Psoas muscle (tissue), 8 donors: ENCODE data around the gene MIB1. TPM values are rescaled to one million over a fixed set of nuclear protein-coding genes. Genes with fewer than 3 reads are reported as not detected.

Experiments used
- ATAC-seq, 4 donors: fragments of 200-7000 bp; cut with Tn5 transposase; one replicate each; pipeline ENCODE4 v1.9.1; 2020; ENCODE audit warnings: moderate library complexity in 3 of 4, mild to moderate bottlenecking in 2 of 4
- DNase-seq, 2 donors: peaks; one replicate each; pipeline ENCODE4 v3.0.0-alpha.2; 2020
- H3K27ac ChIP-seq: fragments of 200-600 bp; one replicate; pipeline ENCODE4 v1.8.0; 2022
- H3K27me3 ChIP-seq, 3 donors: fragments of 200-600 bp in 1 of 3; one replicate each; pipeline versions ENCODE4 v1.6.1 to v1.8.0; 2013 to 2022; ENCODE audit warnings: low read length in 2 of 3, mild to moderate bottlenecking in 2 of 3, moderate library complexity in 1 of 3; ENCODE audit not compliant: insufficient read depth in 3 of 3
- H3K36me3 ChIP-seq, 2 donors: fragments of 200-600 bp in 1 of 2; one replicate each; pipeline versions ENCODE4 v1.6.1 to v1.8.0; 2013 to 2022; ENCODE audit warnings: low read depth in 1 of 2, mild to moderate bottlenecking in 1 of 2, moderate library complexity in 1 of 2; ENCODE audit not compliant: insufficient read depth in 1 of 2
- H3K4me1 ChIP-seq: fragments of 200-600 bp; one replicate; pipeline ENCODE4 v1.8.0; 2022
- H3K4me3 ChIP-seq: fragments of 200-600 bp; one replicate; pipeline ENCODE4 v1.8.0; 2022; ENCODE audit warnings: mild to moderate bottlenecking
- H3K9me3 ChIP-seq: fragments of 200-600 bp; one replicate; pipeline ENCODE4 v1.8.0; 2022
- WGBS, 3 donors: extraction: QIAGEN DNeasy Blood & Tissue Kit; methylation state at CpG; one replicate each; pipeline versions ENCODE4 v1.1.6 to v1.1.7; 2013; 5-methylcytosine and 5-hydroxymethylcytosine counted together
- intact Hi-C, 2 donors: fragments of 100-400 bp; cut with DNase I; formaldehyde crosslinking; loops; one replicate each; pipeline versions ENCODE4 v1.11.0 to v1.14.2; 2022
- polyA plus RNA-seq, 3 donors: library from polyadenylated mRNA; stranded (reverse); fragments of 200-250 nt; gene quantifications; one replicate each; pipeline ENCODE4 v1.2.3, GENCODE V29; 2013
- total RNA-seq, 4 donors: library from RNA; stranded (reverse); fragmentation: NEBNext Ultra II Directional in 2 of 4; extraction: Animal tissue kit (Norgen Biotek cat#: 25700) in 2 of 4; gene quantifications; one replicate each; pipeline versions ENCODE4 v1.2.1 to v1.2.4, GENCODE V29; 2021 to 2023
- TF ChIP-seq, protein P1 (sequence below): fragments of 200-600 bp; IDR thresholded peaks from one replicate; pipeline ENCODE4 v1.8.0; 2022; ENCODE audit warnings: antibody characterized with exemption
- donor health status: healthy with polysubstance abuse.
- donor health status: DM: no; HTN: no; CAD: no; lungs with moderate emphysema.
- donor health status: Bipolar disorder and iron deficiency.
- donor health status: healthy.
- donor health status: DM: yes; HTN: yes; CAD: no.
- donor health status: DM: no; HTN: no; CAD: no.
- donor health status: DM: no; HTN: no; CAD: no.
- donor health status: DM: yes; HTN: yes; CAD: no.

Gene MIB1
- total and polyA plus RNA-seq, 7 donors, result 2.1 to 21.3 (median 16.1) TPM

DNA sequence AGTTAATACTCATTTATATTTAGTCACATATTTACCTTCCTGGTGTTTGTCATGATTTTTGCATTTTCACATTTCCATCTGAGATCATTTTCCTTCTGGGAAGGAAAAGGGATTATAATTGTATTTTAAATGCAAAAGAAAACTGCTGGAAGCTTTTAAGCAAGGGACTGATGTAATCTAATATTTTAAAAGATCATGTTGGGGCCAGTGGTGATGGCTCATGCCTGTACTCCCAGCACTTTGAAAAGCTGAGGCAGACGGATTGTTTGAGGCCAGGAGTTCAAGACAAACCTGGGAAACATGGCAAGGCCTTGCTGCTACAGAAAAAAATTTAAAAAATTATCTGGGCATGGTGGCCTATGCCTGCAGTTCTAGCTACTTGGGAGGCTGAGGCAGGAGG lies 149.0 kb downstream of the MIB1 start:
- H3K4me3 ChIP-seq, result no peak overlapping the region
- TF ChIP-seq, protein P1, sequence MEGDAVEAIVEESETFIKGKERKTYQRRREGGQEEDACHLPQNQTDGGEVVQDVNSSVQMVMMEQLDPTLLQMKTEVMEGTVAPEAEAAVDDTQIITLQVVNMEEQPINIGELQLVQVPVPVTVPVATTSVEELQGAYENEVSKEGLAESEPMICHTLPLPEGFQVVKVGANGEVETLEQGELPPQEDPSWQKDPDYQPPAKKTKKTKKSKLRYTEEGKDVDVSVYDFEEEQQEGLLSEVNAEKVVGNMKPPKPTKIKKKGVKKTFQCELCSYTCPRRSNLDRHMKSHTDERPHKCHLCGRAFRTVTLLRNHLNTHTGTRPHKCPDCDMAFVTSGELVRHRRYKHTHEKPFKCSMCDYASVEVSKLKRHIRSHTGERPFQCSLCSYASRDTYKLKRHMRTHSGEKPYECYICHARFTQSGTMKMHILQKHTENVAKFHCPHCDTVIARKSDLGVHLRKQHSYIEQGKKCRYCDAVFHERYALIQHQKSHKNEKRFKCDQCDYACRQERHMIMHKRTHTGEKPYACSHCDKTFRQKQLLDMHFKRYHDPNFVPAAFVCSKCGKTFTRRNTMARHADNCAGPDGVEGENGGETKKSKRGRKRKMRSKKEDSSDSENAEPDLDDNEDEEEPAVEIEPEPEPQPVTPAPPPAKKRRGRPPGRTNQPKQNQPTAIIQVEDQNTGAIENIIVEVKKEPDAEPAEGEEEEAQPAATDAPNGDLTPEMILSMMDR, result no peak
- H3K9me3 ChIP-seq, result no peaks in the 10 kb centered on the region
- no peak for ATAC-seq
- intact Hi-C loops, result no loop called here
- no peaks in the 10 kb centered on the region for H3K27me3 ChIP-seq
- no peaks in the 10 kb centered on the region for H3K36me3 ChIP-seq
- no peak overlapping the region for H3K27ac ChIP-seq
- no peaks in the 10 kb centered on the region for H3K4me1 ChIP-seq
- no peak for DNase-seq
- WGBS, 3 donors, result 38 to 56% (median 40%) methylated on average over 1 of the region's 1 CpG

DNA sequence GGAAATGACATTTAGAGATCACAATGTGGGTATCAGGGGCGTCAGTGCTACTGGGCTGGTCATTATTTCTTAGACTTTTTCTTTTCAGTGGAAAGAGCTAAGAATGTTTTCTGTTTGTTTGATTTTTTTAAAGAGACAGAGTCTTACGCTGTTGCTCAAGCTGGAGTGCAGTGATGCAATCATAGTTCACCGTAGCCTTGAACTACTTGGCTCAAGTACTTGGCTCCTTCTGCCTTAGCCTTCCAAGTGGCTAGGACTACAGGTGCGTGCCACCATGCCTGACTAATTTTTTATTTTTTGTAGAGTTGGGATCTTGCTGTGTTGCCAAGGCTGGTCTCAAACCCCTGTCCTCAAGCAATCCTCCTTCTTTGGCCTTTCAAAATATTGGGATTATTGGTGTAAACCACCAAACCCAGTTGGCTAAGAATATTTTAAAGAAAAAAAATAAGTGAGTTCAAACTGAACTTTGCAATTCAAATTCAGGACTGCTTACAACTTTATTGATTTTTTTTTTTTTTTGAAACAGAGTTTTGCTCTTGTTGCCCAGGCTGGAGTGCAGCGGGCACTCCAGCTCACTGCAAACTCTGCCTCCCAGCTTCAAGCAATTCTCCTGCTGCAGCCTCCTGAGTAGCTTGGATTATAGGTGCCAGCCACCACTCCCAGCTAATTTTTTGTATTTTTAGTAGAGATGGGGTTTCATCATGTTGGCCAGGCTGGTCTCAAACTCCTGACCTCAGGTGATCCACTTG lies 154.2 kb downstream of the MIB1 start:
- DNase-seq, result no peak
- 45 to 60% (median 58%) methylated on average over 5 of the region's 5 CpGs for WGBS, 3 donors
- H3K9me3 ChIP-seq, result no peaks in the 10 kb centered on the region
- intact Hi-C loops, result loop anchor here in 1 of 2 donors (5.0 kb wide), 1 partner anchor 668 kb away; no protein-coding TSS in a partner anchor
- no peak overlapping the region for H3K27ac ChIP-seq
- no peak overlapping the region for H3K4me3 ChIP-seq
- no peaks in the 10 kb centered on the region for H3K4me1 ChIP-seq
- peaks cover 0 to 3% (median 0%) of the 10 kb centered on the region in 3 donors for H3K27me3 ChIP-seq
- TF ChIP-seq, protein P1, result no peak
- no peaks in the 10 kb centered on the region for H3K36me3 ChIP-seq
- peak in 1 of 4 donors; percentile 45 for ATAC-seq

DNA sequence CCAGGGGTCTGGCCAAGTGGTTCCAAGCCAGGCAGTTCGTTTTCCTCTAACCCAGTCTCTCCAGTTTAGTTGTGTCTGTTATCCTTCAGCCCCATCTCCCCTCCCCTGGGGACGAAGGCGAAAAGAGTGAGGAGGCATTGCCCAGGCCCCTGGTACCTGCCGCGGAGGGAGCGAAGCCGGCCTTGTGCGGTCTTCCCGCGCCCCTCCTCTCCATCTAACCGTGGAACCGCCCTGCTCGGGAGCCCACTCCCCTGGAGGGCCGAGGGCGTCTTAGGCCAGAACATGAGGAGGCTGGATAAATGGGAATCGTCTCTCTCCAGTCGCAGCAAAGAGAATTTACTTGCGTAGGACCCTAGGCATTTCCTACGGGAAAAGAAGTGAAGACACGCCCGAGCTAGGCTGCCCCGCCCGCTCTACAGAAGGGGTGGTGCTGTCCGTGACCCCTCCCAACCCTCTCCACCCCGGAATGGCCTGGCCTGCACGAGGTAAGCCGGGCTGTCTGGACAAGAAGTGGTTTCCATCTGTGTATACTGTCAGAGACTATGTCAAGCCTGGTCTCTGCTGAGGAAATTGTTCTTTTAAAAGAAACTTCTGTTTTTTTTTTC lies 156.2 kb downstream of the MIB1 start:
- TF ChIP-seq, protein P1, result no peak
- no peaks in the 10 kb centered on the region for H3K4me1 ChIP-seq
- H3K27ac ChIP-seq, result no peak overlapping the region
- no peaks in the 10 kb centered on the region for H3K9me3 ChIP-seq
- ATAC-seq, result no peak
- H3K36me3 ChIP-seq, result no peaks in the 10 kb centered on the region
- 27 to 34% (median 31%) methylated on average over 27 of the region's 27 CpGs for WGBS, 3 donors
- intact Hi-C loops, result loop anchor here in 1 of 2 donors (5.0 kb wide), 1 partner anchor 665 kb away; no protein-coding TSS in a partner anchor
- no peak overlapping the region for H3K4me3 ChIP-seq
- DNase-seq, result no peak
- H3K27me3 ChIP-seq, result peaks cover 0 to 3% (median 0%) of the 10 kb centered on the region in 3 donors

DNA sequence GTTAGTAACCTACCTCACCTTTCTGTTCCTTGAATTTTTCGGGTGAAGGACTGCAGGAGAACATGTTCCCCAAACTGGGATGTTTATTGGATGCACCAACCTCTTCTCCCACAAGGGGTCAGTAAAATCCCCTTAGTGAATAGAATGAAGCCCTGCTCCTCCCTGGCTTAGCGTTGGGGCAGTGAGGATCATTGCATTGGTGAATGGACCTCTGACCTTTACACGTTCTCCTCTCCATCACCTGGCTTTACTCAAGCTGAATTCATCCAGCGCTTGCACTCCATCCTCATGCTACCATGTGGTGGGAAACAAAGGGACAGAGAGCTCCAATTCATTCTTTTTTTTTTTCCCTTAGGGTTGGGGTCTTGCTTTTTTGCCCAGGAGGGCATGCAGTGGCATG lies 157.2 kb downstream of the MIB1 start:
- H3K4me1 ChIP-seq, result no peaks in the 10 kb centered on the region
- no peak overlapping the region for H3K4me3 ChIP-seq
- H3K9me3 ChIP-seq, result no peaks in the 10 kb centered on the region
- H3K27ac ChIP-seq, result no peak overlapping the region
- DNase-seq (no peak), ATAC-seq (peak in 1 of 4 donors; percentile 45)
- H3K36me3 ChIP-seq, result no peaks in the 10 kb centered on the region
- intact Hi-C loops, result loop anchor here in 1 of 2 donors (5.0 kb wide), 1 partner anchor 664 kb away; no protein-coding TSS in a partner anchor
- peaks cover 0 to 3% (median 0%) of the 10 kb centered on the region in 3 donors for H3K27me3 ChIP-seq
- TF ChIP-seq, protein P1, result peak; percentile 50
- WGBS, 3 donors, result 7 to 12% (median 9%) methylated on average over 4 of the region's 4 CpGs
